Activated naive CD8-positive, alpha-beta T cell treated with anti-CD3 and anti-CD28 coated beads, Interleukin-2, amount 10 ng/mL, durations not matched to agents 7 days and 5 days (primary cell): ENCODE data around the gene WLS. TPM values are rescaled to one million over a fixed set of nuclear protein-coding genes. Genes with fewer than 3 reads are reported as not detected.

Experiments used
- ATAC-seq: fragments of 150-1000 bp; cut with Tn5 transposase; one replicate; pipeline ENCODE4 v1.10.0; 2021; ENCODE audit warnings: low read depth, moderate library complexity
- POLR2A ChIA-PET: fragments of 350-600 bp; sonication (Branson Sonifier 250); formaldehyde crosslinking; loops from one replicate; lab custom pipeline; 2021; ENCODE audit warnings: antibody characterized with exemption; lab: Charles Lee
- DNase-seq: peaks from one replicate; pipeline ENCODE4 v3.0.0; 2021
- H3K27ac Mint-ChIP-seq: one replicate; pipeline ENCODE4 v1.8.0; 2022; ENCODE audit warnings: mild to moderate bottlenecking, mixed read lengths
- H3K27me3 Mint-ChIP-seq: one replicate; pipeline ENCODE4 v1.8.0; 2022; ENCODE audit warnings: mild to moderate bottlenecking, moderate library complexity, mixed read lengths
- H3K36me3 Mint-ChIP-seq: one replicate; pipeline ENCODE4 v1.8.0; 2021; ENCODE audit warnings: mild to moderate bottlenecking, mixed read lengths
- H3K4me1 Mint-ChIP-seq: one replicate; pipeline ENCODE4 v1.8.0; 2021; ENCODE audit warnings: mixed read lengths
- H3K4me3 Mint-ChIP-seq: one replicate; pipeline ENCODE4 v1.8.0; 2022; ENCODE audit warnings: mild to moderate bottlenecking, moderate library complexity, mixed read lengths
- H3K9me3 Mint-ChIP-seq: one replicate; pipeline ENCODE4 v1.8.0; 2021; ENCODE audit warnings: mixed read lengths
- total RNA-seq, 2 experiments: library from RNA; stranded (reverse); gene quantifications; one replicate each; pipeline ENCODE4 v1.2.3, GENCODE V29; 2021

Gene WLS
- total RNA-seq, 2 experiments from 2014 or later = not detected

- POLR2A ChIA-PET = no interaction called here
Measured at GRCh38 chr1:68142036-68142435, 90.3 kb downstream of the WLS start.

GRCh38 chr1:68141071-68142021 is 91.0 kb downstream of the WLS start:
- DNase-seq (no peak), ATAC-seq (no peak)
- Mint-ChIP-seq H3K9me3 (no peaks in the 10 kb centered on the region), H3K36me3 (no peaks in the 10 kb centered on the region), H3K27me3 (no peaks in the 10 kb centered on the region), H3K4me1 (no peaks in the 10 kb centered on the region), H3K27ac (no peak overlapping the region), H3K4me3 (no peak overlapping the region)
- POLR2A ChIA-PET = no interaction called here

More at GRCh38 chr1:68142036-68142435, 90.3 kb downstream of the WLS start:
- DNase-seq (no peak), ATAC-seq (no peak)
- no peak overlapping the region for H3K4me3 Mint-ChIP-seq
- no peaks in the 10 kb centered on the region for H3K36me3 Mint-ChIP-seq
- no peak overlapping the region for H3K27ac Mint-ChIP-seq
- no peaks in the 10 kb centered on the region for H3K27me3 Mint-ChIP-seq
- H3K4me1 Mint-ChIP-seq = no peaks in the 10 kb centered on the region
- H3K9me3 Mint-ChIP-seq = no peaks in the 10 kb centered on the region

DNA sequence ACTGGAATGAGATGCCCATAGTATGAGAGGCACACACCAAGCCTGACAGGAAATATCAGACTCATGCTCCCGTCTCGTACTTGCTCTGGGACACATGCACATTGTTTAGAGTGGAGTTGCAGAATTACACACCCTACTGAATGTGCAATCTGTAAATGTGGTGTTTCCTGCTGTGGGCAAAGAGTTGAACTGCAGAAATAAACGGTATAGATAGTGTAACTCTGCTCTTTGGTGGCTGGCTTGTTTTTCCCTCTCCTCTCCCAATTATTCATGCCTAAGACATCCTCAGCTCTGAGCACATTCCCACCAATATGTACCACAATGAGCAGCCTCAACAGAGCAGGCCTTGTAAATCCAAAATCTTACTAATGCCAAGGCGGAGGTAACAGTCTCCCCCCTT is 91.8 kb downstream of the WLS start:
- Mint-ChIP-seq H3K36me3 (no peaks in the 10 kb centered on the region), H3K4me3 (no peak overlapping the region), H3K27me3 (no peaks in the 10 kb centered on the region), H3K27ac (no peak overlapping the region), H3K9me3 (no peaks in the 10 kb centered on the region), H3K4me1 (no peaks in the 10 kb centered on the region)
- no peak for ATAC-seq
- DNase-seq = no peak
- POLR2A ChIA-PET = no interaction called here

DNA sequence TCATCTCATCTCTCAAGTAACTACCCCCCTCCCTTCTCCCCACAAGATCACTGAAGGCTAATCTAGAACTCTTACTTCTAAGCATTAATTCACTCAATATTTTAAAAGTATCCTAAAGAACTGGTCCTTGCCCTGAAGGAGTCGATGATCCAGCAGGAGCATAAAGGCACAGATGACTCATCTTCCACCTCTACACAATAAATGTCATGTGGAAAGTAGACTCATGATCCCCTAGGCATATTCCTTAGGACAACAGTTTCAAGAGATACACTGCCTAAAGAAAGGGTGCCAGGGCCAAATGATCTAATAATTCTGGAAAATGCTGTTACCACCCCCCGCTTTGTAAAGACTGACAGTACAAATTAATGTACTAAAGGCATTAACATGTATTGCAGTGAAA is 96.1 kb downstream of the WLS start:
- Mint-ChIP-seq H3K27me3 (no peaks in the 10 kb centered on the region), H3K27ac (no peak overlapping the region), H3K9me3 (no peaks in the 10 kb centered on the region), H3K4me3 (no peak overlapping the region), H3K4me1 (no peaks in the 10 kb centered on the region), H3K36me3 (no peaks in the 10 kb centered on the region)
- DNase-seq (no peak), ATAC-seq (no peak)
- POLR2A ChIA-PET = no interaction called here

DNA sequence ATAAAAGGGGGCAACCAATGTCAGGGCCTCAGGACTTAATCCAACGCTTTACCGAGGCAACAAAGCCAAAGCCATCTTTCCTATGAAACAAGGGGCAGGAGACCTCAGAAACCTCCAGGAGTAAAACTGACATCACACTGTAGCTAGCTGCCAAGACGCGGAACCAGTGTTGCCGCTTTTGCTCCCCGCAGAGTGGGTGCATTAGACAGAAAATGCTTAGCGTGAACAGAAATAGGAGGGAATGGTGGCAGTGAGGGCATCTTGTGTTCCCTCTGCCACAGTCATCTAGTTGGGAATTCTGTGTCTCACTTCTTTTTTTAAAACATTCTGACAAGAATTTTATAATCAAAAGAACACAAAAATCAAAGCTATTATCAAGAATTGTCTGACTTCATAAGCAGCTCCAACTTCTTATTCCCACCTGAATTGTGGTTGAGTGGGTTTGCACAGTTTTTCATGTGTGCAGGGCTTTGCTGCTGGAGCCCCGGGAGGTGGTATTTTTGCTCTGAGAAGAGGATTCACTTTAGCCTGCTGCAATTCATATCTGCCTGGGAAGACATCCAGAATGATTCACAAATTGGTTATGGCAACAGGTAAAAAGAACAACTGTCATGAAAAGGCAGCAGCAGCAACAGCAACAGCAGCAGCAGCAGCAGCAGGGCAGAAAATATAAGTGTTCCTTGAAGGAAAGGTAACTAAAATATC is 99.7 kb downstream of the WLS start:
- H3K36me3 Mint-ChIP-seq = no peaks in the 10 kb centered on the region

GRCh38 chr1:68131261-68131660 is 101.1 kb downstream of the WLS start:
- POLR2A ChIA-PET = no interaction called here
- no peak overlapping the region for H3K27ac Mint-ChIP-seq
- no peak for DNase-seq
- no peak for ATAC-seq
- no peaks in the 10 kb centered on the region for H3K9me3 Mint-ChIP-seq
- H3K27me3 Mint-ChIP-seq = no peaks in the 10 kb centered on the region
- H3K4me3 Mint-ChIP-seq = no peak overlapping the region
- H3K36me3 Mint-ChIP-seq = no peaks in the 10 kb centered on the region
- H3K4me1 Mint-ChIP-seq = no peaks in the 10 kb centered on the region

More for the DNA sequence above, 99.7 kb downstream of the WLS start:
- no peak overlapping the region for H3K27ac Mint-ChIP-seq
- DNase-seq = no peak
- POLR2A ChIA-PET = no interaction called here
- no peaks in the 10 kb centered on the region for H3K4me1 Mint-ChIP-seq
- H3K4me3 Mint-ChIP-seq = no peak overlapping the region
- H3K9me3 Mint-ChIP-seq = no peaks in the 10 kb centered on the region
- H3K27me3 Mint-ChIP-seq = no peaks in the 10 kb centered on the region
- ATAC-seq = no peak

GRCh38 chr1:68129536-68130250 is 102.6 kb downstream of the WLS start:
- POLR2A ChIA-PET = no interaction called here
- Mint-ChIP-seq H3K4me1 (no peaks in the 10 kb centered on the region), H3K27ac (no peak overlapping the region), H3K4me3 (no peak overlapping the region), H3K36me3 (no peaks in the 10 kb centered on the region), H3K9me3 (no peaks in the 10 kb centered on the region), H3K27me3 (no peaks in the 10 kb centered on the region)
- no peak for DNase-seq
- no peak for ATAC-seq

DNA sequence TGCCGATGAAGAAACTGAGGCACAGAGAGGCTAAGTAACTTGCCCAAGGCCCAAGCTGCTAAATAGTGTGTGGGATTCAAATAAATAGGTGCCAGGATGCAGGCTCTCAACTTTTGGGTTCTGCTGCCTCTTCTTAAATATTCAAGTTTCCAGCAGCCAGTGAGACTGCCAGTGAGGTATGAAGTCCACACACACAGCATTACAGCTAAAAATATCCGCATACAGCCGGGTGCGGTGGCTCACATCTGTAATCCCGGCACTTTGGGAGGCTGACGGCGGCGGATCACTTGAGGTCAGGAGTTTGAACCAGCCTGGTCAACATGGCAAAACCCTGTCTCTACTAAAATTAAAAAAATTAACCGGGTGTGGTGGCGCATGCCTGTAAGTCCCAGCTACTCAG is 103.5 kb downstream of the WLS start:
- Mint-ChIP-seq H3K27me3 (no peaks in the 10 kb centered on the region), H3K4me1 (no peaks in the 10 kb centered on the region), H3K9me3 (no peaks in the 10 kb centered on the region), H3K4me3 (no peak overlapping the region), H3K36me3 (no peaks in the 10 kb centered on the region), H3K27ac (no peak overlapping the region)
- DNase-seq = no peak
- no peak for ATAC-seq
- POLR2A ChIA-PET = no interaction called here

DNA sequence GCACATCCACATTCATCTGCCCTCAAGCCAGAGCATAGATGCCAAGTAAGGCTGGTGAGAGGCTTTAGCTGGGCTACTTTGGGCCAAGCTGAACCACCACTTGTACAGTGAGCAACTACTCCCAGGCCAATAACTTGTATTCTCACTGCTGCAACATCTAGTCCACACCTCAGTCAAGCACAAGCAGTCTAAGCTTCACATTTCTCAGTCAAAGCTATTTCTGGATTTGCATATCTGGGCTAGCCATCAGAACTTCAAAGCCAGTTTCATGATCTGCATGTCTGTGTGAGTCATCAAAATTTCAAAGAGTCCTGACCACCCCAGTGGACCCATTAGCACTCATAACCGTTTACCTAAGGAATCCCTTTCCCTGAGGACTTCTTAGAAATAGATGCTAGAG is 104.2 kb downstream of the WLS start:
- Mint-ChIP-seq H3K27ac (no peak overlapping the region), H3K4me1 (no peaks in the 10 kb centered on the region), H3K4me3 (no peak overlapping the region), H3K36me3 (no peaks in the 10 kb centered on the region), H3K9me3 (no peaks in the 10 kb centered on the region), H3K27me3 (no peaks in the 10 kb centered on the region)
- ATAC-seq (no peak), DNase-seq (no peak)
- POLR2A ChIA-PET = no interaction called here

DNA sequence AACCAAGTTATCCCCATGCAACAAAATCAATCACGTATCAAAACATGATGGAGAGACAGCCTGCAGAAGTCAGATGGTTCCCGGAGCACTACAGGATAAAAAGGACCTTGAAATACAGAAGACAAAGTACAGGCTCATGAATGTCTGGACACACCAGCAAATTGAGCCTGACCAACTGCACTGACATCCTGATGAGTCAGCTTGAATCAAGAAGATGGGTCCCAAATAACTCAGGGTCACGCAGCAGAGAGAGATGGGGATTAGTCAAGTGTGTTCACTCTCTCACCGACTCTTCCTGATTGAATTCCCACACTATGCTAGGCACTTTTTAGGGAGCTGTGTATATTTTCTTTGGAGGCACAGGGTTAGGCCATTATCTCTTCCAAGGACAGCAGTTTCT is 110.8 kb downstream of the WLS start:
- no peak overlapping the region for H3K4me3 Mint-ChIP-seq
- ATAC-seq (no peak), DNase-seq (no peak)
- peaks cover 2% of the 10 kb centered on the region for H3K27me3 Mint-ChIP-seq
- peaks cover 3% of the 10 kb centered on the region for H3K4me1 Mint-ChIP-seq
- POLR2A ChIA-PET = no interaction called here
- H3K27ac Mint-ChIP-seq = no peak overlapping the region
- H3K36me3 Mint-ChIP-seq = no peaks in the 10 kb centered on the region
- no peaks in the 10 kb centered on the region for H3K9me3 Mint-ChIP-seq

DNA sequence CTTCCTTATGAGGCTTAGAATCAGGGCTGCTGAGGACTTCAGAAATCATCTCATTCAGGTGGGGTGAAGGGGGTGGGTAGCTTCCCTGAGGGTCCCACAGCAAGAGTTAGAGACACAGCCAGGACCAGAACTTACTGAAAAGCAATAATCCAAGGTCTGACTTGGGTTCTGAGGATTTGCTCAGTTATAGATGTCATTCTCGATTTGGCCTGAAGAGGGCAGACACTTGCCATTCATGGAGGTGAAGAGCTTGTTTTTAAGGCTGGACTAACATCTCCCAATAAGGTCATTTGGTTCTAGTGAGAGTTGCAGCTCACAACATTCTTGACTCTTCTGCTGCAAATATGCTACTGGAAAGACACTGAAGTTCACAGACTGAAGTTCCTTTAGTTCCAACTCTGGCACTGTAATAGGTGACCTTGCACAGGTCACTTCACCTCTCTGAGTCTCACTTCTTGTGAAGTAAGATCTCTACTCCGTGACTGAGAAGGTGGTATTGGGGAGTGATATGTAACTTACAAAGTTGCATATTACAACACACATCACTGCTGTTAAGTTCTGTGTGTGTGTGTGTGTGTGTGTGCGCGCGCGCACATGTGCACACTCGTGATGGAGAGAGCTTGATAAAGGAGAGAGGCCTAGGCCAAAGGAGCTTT is 112.1 kb downstream of the WLS start:
- peaks cover 3% of the 10 kb centered on the region for H3K4me1 Mint-ChIP-seq
- ATAC-seq (peak; percentile 50), DNase-seq (no peak)
- POLR2A ChIA-PET = no interaction called here
- H3K9me3 Mint-ChIP-seq = no peaks in the 10 kb centered on the region
- no peak overlapping the region for H3K27ac Mint-ChIP-seq
- no peaks in the 10 kb centered on the region for H3K36me3 Mint-ChIP-seq
- H3K27me3 Mint-ChIP-seq = peaks cover 2% of the 10 kb centered on the region
- H3K4me3 Mint-ChIP-seq = no peak overlapping the region

GRCh38 chr1:68119445-68119844 is 112.9 kb downstream of the WLS start:
- Mint-ChIP-seq H3K9me3 (no peaks in the 10 kb centered on the region), H3K36me3 (no peaks in the 10 kb centered on the region), H3K27ac (no peak overlapping the region), H3K4me1 (peaks cover 3% of the 10 kb centered on the region), H3K27me3 (peaks cover 2% of the 10 kb centered on the region), H3K4me3 (no peak overlapping the region)
- POLR2A ChIA-PET = no interaction called here
- ATAC-seq (no peak), DNase-seq (no peak)

DNA sequence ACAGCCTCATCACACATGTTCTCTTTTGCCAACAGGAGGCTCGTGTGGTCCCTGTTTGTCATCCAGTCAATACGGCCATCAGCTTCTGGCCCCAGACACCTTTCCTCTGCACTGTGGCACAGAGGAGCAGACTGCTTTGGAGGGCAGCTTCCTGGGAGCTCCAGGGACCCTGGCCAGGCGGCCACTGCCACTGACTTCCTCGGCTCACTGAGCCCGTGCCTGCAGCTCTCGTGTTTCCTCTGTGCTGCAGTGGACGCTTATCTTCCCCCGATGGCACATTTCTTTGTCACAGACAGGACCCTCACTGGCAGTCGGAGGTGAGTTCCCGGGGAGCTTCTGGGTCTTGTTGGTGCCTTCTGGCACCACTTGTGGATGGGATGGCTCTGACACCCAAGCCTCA is 114.9 kb downstream of the WLS start:
- H3K4me3 Mint-ChIP-seq = no peak overlapping the region
- H3K9me3 Mint-ChIP-seq = no peaks in the 10 kb centered on the region
- POLR2A ChIA-PET = no interaction called here
- peaks cover 3% of the 10 kb centered on the region for H3K4me1 Mint-ChIP-seq
- H3K36me3 Mint-ChIP-seq = no peaks in the 10 kb centered on the region
- no peak for DNase-seq
- ATAC-seq = no peak
- H3K27me3 Mint-ChIP-seq = peaks cover 2% of the 10 kb centered on the region
- H3K27ac Mint-ChIP-seq = no peak overlapping the region
